Body of pancreas (tissue), 4 donors: ENCODE data around the gene NUDT2.

Experiments
- POLR2A ChIP-seq, 3 donors: fragments of 450-650 bp; IDR thresholded peaks; one replicate each; pipeline ENCODE4 v1.6.1; 2016; ENCODE audit warnings: antibody characterized with exemption in 3 of 3, mild to moderate bottlenecking in 2 of 3
- TF ChIP-seq, protein P1 (sequence below), 7 experiments: fragments of 450-650 bp in 4 of 7; fragments of 200-600 bp in 3 of 7; sonication (generic) in 3 of 7; IDR thresholded peaks; one replicate each; pipeline ENCODE4 v1.5.1; 2016 to 2019; ENCODE audit warnings: antibody characterized with exemption in 7 of 7

DNA sequence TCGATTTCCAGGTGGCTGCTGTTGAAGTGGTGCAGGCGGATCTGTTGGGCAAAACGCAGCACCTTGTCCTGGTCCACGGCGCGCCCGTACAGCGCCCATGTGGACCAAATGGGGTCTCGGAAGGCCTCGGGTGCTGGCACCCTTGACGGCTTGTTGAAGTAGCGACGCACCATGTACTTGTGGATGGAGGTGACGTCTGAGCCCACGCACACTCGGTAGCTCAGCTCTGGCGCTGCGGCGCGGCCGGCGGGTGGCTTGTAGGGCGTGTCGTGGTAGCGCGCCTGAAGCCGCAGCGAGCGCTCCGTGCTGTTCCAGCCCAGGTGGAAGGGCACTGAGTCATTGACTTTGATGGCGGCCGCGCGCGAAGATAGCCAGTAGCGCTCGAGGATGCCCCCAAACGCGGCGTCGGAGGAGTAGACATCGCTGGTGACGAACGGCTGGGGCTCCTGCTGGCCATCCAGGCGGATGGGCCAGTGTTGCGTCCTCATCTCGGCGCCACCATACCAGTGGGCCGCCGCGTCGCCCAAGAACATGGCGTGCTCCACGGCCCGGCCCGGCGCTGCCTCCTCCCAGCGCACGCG lies 42.6 kb downstream of the NUDT2 start:
- TF ChIP-seq, protein P1, sequence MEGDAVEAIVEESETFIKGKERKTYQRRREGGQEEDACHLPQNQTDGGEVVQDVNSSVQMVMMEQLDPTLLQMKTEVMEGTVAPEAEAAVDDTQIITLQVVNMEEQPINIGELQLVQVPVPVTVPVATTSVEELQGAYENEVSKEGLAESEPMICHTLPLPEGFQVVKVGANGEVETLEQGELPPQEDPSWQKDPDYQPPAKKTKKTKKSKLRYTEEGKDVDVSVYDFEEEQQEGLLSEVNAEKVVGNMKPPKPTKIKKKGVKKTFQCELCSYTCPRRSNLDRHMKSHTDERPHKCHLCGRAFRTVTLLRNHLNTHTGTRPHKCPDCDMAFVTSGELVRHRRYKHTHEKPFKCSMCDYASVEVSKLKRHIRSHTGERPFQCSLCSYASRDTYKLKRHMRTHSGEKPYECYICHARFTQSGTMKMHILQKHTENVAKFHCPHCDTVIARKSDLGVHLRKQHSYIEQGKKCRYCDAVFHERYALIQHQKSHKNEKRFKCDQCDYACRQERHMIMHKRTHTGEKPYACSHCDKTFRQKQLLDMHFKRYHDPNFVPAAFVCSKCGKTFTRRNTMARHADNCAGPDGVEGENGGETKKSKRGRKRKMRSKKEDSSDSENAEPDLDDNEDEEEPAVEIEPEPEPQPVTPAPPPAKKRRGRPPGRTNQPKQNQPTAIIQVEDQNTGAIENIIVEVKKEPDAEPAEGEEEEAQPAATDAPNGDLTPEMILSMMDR (IDR thresholded peaks at IDR 0.05), result no peak
- TF ChIP-seq POLR2A (IDR thresholded peaks at IDR 0.05), result no peak
